Mesenteric fat pad (tissue), 1 donor: ENCODE results near the gene WDR44. TPM values are rescaled to one million over a fixed set of nuclear protein-coding genes. Genes with fewer than 3 reads are reported as not detected.
"Not testable (repeated sequence)": the region's sequence is repeated elsewhere in the genome, so short reads cannot be mapped to it uniquely, and the experiment has no call there.

Experiments used
- DNase-seq: peaks from one replicate; pipeline ENCODE4 v3.0.0-alpha.2; 2020; ENCODE audit warnings: low spot score
- long read RNA-seq: library from polyadenylated mRNA; unstranded; transcript quantifications from one replicate; pipeline ENCODE4 v2.0.0, GENCODE V29; 2020
- total RNA-seq: library from RNA; stranded (reverse); fragmentation: NEBNext Ultra II Directional; extraction: Animal tissue kit (Norgen Biotek cat#: 25700); gene quantifications from one replicate; pipeline ENCODE4 v1.2.1, GENCODE V29; 2021
- donor health status: DM: yes; HTN: yes; CAD: no.

The WDR44 gene, protein sequence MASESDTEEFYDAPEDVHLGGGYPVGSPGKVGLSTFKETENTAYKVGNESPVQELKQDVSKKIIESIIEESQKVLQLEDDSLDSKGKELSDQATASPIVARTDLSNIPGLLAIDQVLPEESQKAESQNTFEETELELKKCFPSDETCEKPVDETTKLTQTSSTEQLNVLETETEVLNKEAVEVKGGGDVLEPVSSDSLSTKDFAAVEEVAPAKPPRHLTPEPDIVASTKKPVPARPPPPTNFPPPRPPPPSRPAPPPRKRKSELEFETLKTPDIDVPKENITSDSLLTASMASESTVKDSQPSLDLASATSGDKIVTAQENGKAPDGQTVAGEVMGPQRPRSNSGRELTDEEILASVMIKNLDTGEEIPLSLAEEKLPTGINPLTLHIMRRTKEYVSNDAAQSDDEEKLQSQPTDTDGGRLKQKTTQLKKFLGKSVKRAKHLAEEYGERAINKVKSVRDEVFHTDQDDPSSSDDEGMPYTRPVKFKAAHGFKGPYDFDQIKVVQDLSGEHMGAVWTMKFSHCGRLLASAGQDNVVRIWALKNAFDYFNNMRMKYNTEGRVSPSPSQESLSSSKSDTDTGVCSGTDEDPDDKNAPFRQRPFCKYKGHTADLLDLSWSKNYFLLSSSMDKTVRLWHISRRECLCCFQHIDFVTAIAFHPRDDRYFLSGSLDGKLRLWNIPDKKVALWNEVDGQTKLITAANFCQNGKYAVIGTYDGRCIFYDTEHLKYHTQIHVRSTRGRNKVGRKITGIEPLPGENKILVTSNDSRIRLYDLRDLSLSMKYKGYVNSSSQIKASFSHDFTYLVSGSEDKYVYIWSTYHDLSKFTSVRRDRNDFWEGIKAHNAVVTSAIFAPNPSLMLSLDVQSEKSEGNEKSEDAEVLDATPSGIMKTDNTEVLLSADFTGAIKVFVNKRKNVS
- 15.3 TPM for total RNA-seq
- long read RNA-seq, partial matches to known transcripts = 3 of 5 reads
- long read RNA-seq, other reads (novel, unspliced or antisense) = 2 of 5 reads

DNA sequence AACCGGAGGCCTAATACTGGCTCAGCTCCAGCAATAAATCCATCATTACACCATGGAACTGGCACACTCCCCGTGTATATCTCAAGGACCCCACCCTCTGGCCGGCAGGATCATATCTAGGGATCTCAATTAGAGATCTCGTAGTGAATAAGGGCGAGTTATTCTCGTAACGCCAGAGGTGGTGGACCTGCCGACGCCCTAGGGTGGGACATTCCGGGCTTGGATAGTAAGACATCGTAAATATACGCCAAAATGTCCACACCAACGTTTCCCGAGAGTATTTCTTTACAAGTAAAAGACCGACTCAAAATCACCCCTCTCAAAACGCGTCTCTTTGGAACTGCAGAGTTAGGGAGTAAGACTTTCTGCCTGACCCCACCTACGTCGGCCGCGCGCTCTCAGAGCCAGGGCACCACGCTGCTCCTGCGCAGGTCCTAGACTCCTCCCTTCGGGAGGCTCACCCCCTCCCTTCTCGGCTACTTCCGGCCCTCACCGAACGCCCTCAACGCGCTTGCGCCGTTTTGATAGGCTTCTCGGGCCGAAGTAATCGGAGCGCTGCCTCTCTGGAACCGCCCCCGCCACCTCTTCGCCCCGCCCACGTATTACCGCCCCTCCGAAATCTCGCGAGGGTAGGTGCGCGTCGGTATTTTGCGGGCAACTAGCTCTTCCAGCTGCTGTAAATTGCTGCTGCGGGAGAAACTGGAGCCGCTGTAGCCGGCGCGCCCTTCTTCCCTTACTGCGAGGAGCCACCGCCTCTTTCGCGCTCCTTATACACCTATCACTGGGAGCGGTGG, at the start of gene WDR44:
WDR44 (plus strand) TSS at position 643 of the 794 bp plus-strand sequence. CDS start 398 bp downstream, outside the sequence.
- peak; percentile 96 for DNase-seq

DNA sequence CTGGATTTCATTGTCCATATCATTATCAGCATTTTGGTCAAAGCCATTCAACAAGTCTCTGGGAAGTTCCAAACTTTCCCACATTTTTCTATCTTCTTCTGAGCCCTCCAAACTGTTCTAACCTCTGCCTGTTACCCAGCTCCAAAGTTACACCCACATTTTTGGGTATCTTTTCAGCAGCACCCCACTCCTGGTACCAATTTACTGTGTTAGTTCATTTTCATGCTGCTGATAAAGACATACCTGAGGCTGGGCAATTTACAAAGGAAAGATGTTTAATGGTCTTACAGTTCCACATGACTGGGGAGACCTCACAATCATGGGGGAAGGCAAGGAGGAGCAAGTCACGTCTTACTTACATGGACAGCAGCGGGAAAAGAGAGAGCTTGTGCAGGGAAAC, 40.1 kb upstream of the WDR44 start:
- not testable (repeated sequence) for DNase-seq

DNA sequence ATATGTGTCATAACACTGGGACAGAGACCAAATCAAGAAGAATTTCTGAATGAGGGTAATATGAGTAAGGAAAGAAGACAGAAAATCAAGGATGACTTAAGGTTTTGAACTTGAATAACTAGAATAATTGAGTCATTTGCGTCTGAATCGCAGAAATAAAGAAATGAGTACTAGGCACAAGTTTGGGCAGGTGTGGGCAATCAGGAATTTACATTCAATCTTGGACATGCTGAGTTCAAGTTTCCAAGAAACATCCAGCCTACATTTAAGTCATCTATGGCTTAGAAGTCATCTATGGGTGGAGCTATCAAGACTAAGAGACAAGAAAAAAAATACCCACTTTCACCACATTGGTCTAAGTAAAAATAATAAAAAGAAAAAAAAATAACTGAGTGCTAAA, 30.4 kb upstream of the WDR44 start:
- no peak for DNase-seq

DNA sequence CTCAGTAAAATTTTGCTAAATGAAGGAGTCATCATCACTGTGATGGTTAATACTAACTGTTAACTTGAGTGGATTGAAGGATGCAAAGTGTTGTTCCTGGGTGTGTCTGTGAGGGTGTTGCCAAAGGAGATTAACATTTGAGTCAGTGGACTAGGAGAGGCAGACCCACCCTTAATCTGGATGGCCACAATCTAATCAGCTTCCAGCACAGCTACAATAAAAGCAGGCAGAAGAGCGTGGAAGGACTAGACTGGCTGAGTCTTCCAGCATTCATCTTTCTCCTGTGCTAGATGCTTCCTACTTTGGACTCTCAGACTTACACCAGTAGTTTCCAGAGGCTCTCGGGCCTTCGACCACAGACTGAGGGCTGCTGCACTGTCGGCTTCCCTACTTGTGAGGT, 21.3 kb upstream of the WDR44 start:
- DNase-seq = no peak

DNA sequence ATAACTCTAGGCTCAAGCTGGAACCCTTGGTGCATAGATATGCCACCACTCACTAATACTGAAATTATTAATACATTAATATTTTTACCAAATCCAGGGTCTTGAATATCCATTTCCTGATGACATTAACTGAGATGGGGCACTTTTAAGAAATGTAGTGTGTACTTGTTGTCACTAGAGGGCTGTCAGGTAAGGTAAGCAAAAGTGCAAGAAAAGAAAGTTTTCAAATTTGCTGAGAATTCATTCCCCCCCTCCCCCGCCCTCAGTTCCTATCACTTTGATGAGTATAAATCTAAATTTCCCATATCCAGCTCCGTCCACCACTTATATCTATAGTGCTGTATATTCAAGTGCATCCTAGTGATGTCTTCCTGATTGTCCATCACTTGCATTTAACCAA, 20.5 kb upstream of the WDR44 start:
- no peak for DNase-seq

DNA sequence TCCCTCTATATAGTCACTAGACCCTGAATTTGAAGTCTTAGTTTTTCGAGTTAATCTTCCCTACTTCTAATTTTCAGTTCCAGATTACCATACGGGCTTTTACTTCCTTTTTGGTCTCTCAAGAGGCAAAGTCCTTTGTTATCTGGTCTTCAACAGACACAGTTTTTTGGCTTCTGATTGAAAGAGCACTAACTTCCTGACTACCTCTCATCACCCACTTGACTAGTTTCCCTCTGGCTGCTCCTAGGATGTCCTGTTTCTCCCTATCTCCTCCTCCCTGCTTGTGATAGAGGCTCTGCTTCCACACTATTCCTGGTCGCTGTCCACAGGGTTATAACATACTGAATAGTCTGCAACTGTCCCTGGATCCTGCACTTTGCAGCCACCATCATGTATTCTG, 16.7 kb upstream of the WDR44 start:
- no peak for DNase-seq

DNA sequence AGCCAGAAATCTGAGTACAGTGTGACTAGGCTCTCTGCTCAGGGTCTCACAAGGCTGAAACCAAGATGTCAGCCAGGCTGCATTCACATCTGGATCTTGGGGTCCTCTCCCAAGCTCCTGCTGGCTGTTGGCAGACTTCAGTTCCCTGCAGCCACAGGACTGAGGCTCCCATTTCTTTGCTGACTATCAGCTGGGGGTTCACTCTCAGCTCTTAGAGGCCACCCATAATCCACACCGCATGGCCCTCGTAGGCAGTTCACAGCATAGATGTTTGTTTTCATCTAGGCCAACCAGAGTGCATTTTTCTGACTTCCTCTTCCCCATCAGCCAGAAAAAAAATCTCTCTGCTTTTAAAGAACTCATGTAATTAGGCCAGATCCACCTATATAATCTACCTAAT, 8.2 kb upstream of the WDR44 start:
- no peak for DNase-seq

DNA sequence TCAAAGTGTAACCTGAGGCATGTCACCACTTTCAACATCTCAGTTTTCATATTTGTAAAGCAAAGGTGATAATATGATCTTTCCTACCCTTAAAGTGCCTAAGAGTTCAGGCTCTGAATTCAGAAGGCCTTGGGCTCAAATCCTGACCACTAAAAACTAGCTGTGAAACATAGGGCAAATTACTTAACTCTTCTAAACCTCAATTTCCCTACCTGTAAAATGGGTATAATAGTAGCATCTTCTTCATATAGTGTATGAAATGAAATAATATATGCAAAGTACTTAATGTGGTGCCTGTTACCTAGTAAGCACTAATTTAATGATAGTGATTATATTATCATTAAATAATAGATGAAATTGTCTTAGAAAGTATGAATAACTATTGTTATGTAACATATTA, 7.0 kb upstream of the WDR44 start:
- DNase-seq = no peak

DNA sequence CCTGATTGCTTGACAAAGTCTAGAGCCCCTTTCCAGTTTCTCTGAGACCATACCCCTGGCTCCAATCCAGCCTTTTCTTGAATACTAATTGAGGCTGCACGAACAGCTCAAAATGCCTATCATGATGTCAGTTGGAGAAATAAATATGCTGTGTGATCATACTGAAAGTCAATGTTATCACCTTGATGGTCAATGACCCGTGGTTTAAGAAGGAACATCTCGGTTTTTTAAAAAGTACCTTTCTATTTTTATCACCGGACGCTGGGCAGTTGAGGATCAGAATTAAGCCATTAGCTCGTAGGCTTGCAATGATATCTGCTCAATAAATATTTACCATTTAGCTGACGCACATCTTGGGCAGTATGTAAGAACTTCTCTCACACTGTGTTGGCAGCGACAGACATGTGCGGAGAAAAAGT, 852 bp upstream of the WDR44 start:
- DNase-seq = no peak

DNA sequence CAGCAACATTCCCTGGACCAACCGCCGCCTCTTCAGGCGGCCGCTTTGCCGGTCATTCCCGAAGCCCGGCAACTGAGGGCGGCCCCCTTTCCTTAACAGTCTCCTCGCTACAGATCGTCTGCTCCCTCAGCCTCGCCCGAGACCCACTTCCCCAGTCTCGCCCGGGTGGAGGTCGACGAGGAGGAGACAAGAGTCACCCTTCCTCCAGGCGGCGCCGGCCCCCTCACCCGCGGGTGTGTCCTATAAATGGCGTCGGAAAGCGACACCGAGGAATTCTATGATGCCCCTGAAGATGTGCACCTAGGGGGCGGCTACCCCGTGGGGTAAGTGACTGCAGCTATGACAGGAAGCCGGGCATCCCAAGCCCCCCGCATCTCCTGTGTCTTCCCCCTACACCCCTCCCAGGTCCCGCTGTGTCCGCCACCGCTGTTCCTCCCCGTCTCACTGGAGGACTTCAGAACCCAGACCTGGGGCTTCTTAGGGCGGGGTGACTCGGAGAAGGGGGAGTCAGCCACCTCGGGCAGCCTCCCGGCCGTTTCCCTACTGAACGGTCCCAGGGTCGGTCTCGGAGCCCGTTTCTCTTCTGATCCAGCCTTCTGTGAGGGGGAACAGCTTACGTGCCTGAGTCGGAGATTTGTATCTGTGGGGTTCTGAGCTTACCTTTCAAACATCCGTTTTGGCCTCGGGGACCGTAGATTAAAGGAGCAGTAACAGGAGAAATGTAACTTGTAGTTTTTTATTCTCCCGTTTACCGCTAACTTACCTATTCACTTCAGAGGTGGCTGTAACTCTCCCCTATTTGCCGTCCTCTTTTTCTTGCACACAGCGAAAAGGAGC, 570 bp downstream of the WDR44 start:
- no peak for DNase-seq

DNA sequence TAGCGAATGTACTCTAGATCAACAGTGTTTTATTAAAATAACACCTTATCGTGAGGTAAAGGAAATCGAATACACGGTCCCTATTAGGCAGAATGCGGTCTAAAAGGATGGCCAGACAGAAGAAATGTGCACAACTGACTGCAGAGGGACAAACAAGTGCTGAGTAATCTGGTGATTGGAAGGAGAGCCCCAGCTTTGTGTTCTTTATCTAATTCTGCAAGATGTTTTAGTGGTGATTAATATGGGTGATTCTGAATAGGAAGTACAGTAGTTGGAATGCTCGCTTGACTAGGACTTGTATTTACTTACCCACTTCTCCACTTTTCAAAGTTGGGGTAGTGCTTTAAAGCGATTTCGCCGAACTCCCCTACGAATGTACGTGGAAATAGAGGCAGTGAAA, 1.2 kb downstream of the WDR44 start:
- no peak for DNase-seq

DNA sequence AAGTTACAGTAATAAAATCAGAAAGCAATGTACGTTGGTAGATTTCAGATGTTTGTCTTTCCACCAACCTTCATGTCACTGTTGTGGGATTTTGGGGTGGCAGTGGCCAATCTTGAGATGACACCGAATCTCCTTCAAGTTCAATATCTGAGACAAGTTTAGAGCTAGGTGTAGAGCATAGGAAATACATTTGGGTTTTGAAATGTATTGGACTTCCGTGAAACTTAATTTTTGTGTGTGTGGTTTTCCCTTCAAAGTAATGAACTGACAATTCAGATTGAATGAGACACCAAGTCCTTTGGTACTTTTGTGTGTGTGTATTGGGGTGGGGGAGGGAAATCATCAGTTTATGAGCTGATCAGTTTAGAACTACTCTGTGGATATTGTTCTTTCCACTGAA, 1.8 kb downstream of the WDR44 start:
- DNase-seq = no peak

DNA sequence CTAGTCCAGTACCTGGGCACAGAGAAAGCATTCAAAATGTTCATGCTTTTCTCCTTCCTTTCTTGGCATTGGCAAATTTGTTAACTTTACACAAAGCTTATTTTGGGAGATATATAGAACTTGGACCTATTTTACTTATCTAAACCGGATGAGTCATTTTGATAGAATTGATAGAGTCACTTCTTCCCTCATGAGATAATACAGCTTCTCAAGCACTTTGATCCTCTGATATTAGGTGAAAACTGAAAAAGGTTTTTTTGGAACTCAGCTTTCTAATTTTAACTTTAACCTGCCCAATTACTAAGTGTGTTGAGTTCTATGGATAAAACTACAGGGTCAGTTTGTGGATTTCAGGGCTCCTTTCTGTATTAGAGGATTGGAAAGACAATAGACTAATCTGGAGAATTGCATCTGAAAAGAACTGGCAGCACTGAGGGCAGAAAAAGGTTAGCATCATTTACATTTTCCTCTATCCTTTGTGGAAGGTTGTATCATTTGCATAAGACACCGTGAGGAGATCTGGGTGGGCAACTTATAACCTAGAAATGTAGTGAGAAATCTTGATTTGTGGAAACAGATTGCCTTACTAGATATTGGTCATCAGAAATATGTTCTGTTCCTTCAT, 2.4 kb downstream of the WDR44 start:
- DNase-seq = no peak

DNA sequence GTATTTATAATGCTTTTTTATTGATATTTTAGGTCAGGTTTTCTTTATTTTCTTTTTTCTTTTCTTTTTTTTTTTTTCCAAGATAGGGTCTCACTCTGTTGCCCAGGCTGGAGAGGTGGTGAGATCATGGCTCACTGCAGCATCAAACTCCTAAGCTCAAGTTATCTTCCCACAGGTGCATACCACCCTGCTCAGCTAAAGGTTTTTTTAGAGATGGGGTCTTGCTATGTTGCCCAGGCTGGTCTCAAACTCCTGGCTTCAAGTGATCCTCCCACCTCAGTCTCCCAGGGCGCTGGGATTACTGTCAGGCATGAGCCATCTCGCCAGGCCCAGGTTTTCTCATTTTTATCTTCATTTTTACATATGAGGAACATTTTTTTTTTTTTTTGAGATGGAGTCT, 3.3 kb downstream of the WDR44 start:
- no peak for DNase-seq

DNA sequence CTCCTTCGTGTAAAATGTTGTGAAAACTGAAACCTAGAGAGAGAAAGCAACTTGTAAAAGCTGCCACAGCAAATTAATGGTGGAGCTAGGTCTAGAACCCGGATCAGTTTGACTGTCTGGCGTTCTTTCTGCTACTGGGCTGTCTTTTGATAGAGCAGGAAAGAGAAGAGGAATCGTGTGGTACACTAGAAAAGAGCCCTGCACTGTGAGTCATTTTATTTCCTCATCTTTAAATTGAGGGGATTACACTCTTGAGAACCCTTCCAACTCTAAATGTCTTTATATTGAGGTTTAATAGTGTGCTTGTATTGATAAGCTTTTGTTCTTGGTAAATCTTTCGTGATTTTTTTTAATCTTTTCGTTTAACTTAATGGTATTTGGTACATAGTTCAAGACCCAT, 4.3 kb downstream of the WDR44 start:
- no peak for DNase-seq

DNA sequence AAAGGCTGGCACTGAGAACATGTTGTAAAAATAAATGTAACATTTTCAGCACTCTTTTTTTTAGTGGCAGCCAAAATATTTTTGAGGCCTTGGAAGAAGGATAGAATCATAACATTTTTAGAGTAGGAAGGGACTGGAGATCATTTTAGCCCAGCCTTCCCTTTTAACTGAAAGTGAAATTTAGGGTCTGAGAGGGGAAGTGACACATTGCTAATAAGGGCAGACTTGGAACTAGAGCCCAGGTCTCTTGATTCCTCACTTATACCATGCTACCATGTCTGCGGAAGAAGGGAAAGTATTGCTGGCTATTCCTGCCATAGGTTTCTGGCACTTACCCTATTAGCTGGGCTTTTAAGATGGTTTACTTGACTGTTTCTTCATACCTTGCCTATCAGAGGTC, 4.8 kb downstream of the WDR44 start:
- DNase-seq = no peak

DNA sequence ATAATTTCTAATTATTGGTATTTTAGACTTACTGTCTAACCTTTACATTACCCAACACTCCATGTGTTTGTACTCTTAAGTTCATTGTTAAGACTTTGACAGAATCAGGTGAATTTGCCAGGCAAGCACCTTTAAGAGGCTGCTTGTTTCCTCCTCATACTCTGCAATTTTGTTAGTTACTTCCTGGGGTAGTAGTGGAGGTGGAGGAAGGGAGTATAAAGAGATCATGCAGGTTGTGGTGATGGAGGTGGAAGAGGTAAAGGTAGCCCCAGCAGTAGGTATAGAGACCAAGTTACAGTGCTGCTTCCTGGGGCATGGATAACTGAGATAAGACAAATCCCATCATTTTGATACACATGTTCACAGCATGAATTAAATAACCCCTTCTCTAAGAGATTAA, 6.7 kb downstream of the WDR44 start:
- no peak for DNase-seq

DNA sequence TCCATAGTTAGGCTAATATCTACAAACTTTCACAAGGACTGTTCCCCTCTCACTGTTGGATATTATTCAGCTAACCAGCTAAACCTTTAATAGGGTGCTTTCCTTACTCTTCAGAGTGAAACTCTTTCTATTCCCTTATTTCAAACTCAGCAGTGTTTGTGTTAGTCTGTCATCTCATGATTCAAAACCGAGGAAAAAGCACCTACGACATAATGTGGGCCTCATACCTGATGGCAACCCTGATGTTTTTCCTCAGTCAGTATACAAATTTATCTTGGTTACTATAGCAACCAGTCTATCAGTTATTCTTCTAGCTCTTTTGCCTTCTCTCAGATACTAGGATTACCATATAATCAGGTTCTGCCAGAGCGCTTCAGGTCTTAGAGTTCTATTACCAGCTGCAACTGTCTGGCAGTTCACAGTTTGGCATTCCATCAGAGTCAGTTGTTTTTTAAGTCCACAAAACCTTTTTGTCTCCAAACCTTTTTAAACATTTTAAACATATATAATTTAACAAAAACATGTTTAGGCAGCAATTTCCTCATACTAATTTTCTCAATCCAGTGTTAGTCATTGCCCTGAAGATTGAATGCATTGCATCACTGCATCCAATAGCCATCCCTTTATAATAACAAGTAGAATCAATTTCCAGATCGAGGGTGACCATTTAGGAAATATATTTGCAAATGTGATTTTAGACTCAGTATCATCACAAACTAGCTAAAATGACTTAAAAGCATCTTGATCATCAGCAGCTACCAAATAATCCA, 7.4 kb downstream of the WDR44 start:
- no peak for DNase-seq

DNA sequence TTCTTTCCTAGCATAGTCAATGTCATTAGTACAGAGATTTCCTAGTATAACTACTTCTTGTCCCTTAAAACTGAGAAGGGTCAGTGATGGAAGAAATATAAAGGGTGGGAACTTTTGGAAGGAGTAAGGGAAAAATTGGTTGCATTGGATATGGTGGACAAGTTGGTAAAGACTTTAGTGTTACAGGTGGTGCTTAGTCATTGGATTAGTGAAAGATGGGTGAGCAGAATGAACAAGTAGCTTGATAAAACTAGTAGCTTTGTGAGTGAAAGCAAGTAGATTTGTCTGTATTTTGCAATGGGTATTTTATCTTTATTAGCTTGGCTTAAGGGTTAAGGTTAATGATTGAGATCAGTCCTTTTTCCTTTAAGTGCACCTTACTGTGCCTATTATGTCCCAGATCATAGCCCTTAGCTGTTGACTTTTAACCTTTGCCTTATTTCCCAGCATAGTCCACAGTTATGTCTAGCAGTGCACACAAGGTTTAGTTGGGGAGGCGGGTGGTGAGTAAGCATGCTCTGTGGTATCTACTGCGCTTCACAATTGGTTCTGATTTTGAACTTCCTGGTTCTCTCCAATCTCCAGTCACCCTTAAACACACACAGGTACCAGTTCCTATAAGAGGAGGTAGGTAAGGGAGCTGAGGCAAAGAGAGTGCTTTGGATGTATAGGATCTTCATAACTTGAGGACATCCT, 9.5 kb downstream of the WDR44 start:
- DNase-seq = no peak
